NT2/D1 (cell line): ENCODE results near the gene HAPSTR1.

Experiments
- SUZ12 ChIP-seq: IDR thresholded peaks from 2 replicates; pipeline ENCODE4 v1.6.1; 2011; ENCODE audit not compliant: insufficient read length, insufficient read depth; ENCODE audit errors: extremely low read depth
- YY1 ChIP-seq: IDR thresholded peaks from 2 replicates; pipeline ENCODE4 v1.6.1; 2011; ENCODE audit not compliant: insufficient read length, insufficient read depth
- ZNF274 ChIP-seq: IDR thresholded peaks from 2 replicates; pipeline ENCODE4 v1.6.1; 2011; ENCODE audit warnings: mild to moderate bottlenecking, low read depth, low read length

GRCh38 chr16:9134739-9135138 is 43.3 kb downstream of the HAPSTR1 start:
- TF ChIP-seq YY1, result no peak
- TF ChIP-seq ZNF274, result no peak
- no peak for TF ChIP-seq SUZ12
